Esophagus mucosa (tissue), 1 donor: Measurements from ENCODE around the gene PMM1. TPM values are rescaled to one million over a fixed set of nuclear protein-coding genes. Genes with fewer than 3 reads are reported as not detected.
"Not testable (repeated sequence)": the region's sequence is repeated elsewhere in the genome, so short reads cannot be mapped to it uniquely, and the experiment has no call there.

ENCODE experiments used
- ATAC-seq: fragments of 200-7000 bp; cut with Tn5 transposase; one replicate; pipeline ENCODE4 v1.9.1; 2020
- total RNA-seq: library from RNA; stranded (reverse); gene quantifications from one replicate; pipeline ENCODE4 v1.2.4, GENCODE V29; 2023
- donor health status: DM: yes; HTN: yes; CAD: no.

The PMM1 gene
- 30.0 TPM for total RNA-seq

- ATAC-seq: peak; percentile 99
Observed at GRCh38 chr22:41589391-41590241, at the start of gene PMM1. Gene PMM1, minus strand, starts transcription at chr22:41589840. Its CDS starts 35 bp downstream, at chr22:41589805.

GRCh38 chr22:41638748-41639147 is 49.1 kb upstream of the PMM1 start:
- no peak for ATAC-seq

GRCh38 chr22:41638124-41638523 is 48.5 kb upstream of the PMM1 start:
- no peak for ATAC-seq

- not testable (repeated sequence) for ATAC-seq
Observed at GRCh38 chr22:41637623-41638022, 48.0 kb upstream of the PMM1 start.

GRCh38 chr22:41636467-41636866 is 46.8 kb upstream of the PMM1 start:
- peak; percentile 73 for ATAC-seq

- ATAC-seq: not testable (repeated sequence)
Observed at GRCh38 chr22:41634610-41635009, 45.0 kb upstream of the PMM1 start.

- ATAC-seq: not testable (repeated sequence)
Observed at GRCh38 chr22:41631615-41632014, 42.0 kb upstream of the PMM1 start.

- not testable (repeated sequence) for ATAC-seq
Observed at GRCh38 chr22:41631115-41631514, 41.5 kb upstream of the PMM1 start.

GRCh38 chr22:41625577-41625976 is 35.9 kb upstream of the PMM1 start:
- no peak for ATAC-seq

GRCh38 chr22:41621911-41622179 is 32.2 kb upstream of the PMM1 start:
- ATAC-seq: no peak

GRCh38 chr22:41621099-41621910 is 31.7 kb upstream of the PMM1 start, which contains the start of gene XRCC6:
Gene XRCC6, plus strand, starts transcription at chr22:41621295. Its CDS starts 710 bp downstream, at chr22:41622005.
- peak; percentile 99 for ATAC-seq

GRCh38 chr22:41620589-41621098 is 31.0 kb upstream of the PMM1 start, which contains the start of gene DESI1:
Gene DESI1, minus strand, starts transcription at chr22:41621043. Its CDS starts 204 bp downstream, at chr22:41620839.
- peak; percentile 30 for ATAC-seq

GRCh38 chr22:41619979-41620588 is 30.4 kb upstream of the PMM1 start:
- peak; percentile 30 for ATAC-seq

GRCh38 chr22:41613456-41613855 is 23.8 kb upstream of the PMM1 start:
- peak; percentile 67 for ATAC-seq

GRCh38 chr22:41612603-41613306 is 23.1 kb upstream of the PMM1 start:
- ATAC-seq: peak; percentile 40

- no peak for ATAC-seq
Observed at GRCh38 chr22:41608386-41608785, 18.7 kb upstream of the PMM1 start.

GRCh38 chr22:41603873-41604332 is 14.3 kb upstream of the PMM1 start:
- ATAC-seq: peak; percentile 19

GRCh38 chr22:41600976-41601375 is 11.3 kb upstream of the PMM1 start:
- ATAC-seq: no peak

- no peak for ATAC-seq
Observed at GRCh38 chr22:41598891-41599635, 9.4 kb upstream of the PMM1 start.

GRCh38 chr22:41598081-41598480 is 8.4 kb upstream of the PMM1 start:
- ATAC-seq: peak; percentile 51

- ATAC-seq: no peak
Observed at GRCh38 chr22:41597635-41597953, 8.0 kb upstream of the PMM1 start.
